Activated T-helper 1 cell treated with anti-CD3 and anti-CD28 coated beads, Interleukin-12 subunit alpha, Interleukin-12 subunit beta, Interleukin-2, Interleukin-4 antibody, amounts not matched to agents 30 ng/mL and 10 ng/mL and 1 ng/mL, durations not matched to agents 14 hours and 24 hours and 36 hours (primary cell): ENCODE data around the gene MRPL54. TPM values are rescaled to one million over a fixed set of nuclear protein-coding genes. Genes with fewer than 3 reads are reported as not detected.
A peak's percentile ranks its signal among the peaks of the same experiment; 100 is the strongest.
"Not testable (repeated sequence)": the region's sequence is repeated elsewhere in the genome, so short reads cannot be mapped to it uniquely, and the experiment has no call there.

ENCODE experiments used
- DNase-seq: peaks from one replicate; pipeline ENCODE4 v3.0.0; 2021; ENCODE audit warnings: low spot score
- H3K27ac Mint-ChIP-seq: one replicate; pipeline ENCODE4 v1.8.0; 2021; ENCODE audit warnings: mild to moderate bottlenecking, mixed read lengths
- H3K27me3 Mint-ChIP-seq: one replicate; pipeline ENCODE4 v1.8.0; 2022; ENCODE audit warnings: mild to moderate bottlenecking, moderate library complexity, mixed read lengths; ENCODE audit not compliant: insufficient read depth
- H3K36me3 Mint-ChIP-seq: one replicate; pipeline ENCODE4 v1.8.0; 2021; ENCODE audit warnings: low read depth, mixed read lengths
- H3K4me1 Mint-ChIP-seq: one replicate; pipeline ENCODE4 v1.8.0; 2021; ENCODE audit warnings: low read depth, mixed read lengths
- H3K4me3 Mint-ChIP-seq: one replicate; pipeline ENCODE4 v1.8.0; 2021; ENCODE audit warnings: mild to moderate bottlenecking, moderate library complexity, mixed read lengths
- H3K9me3 Mint-ChIP-seq: one replicate; pipeline ENCODE4 v1.8.0; 2021; ENCODE audit warnings: mixed read lengths
- intact Hi-C: fragments of 100-400 bp; cut with micrococcal nuclease; formaldehyde crosslinking; loops from one replicate; pipeline ENCODE4 v1.15.1; 2024
- total RNA-seq: library from RNA; stranded (reverse); gene quantifications from 2 replicates; pipeline ENCODE4 v1.2.3, GENCODE V29; 2022

The MRPL54 gene
- total RNA-seq, 1 donor from 2014 or later, result 88.2 TPM

GRCh38 chr19:3750211-3750610 lies 12.3 kb upstream of the MRPL54 start:
- peaks cover 22% of the 10 kb centered on the region for H3K36me3 Mint-ChIP-seq
- intact Hi-C loops, result no loop called here
- H3K4me1 Mint-ChIP-seq, result peaks cover 5% of the 10 kb centered on the region
- H3K9me3 Mint-ChIP-seq, result no peaks in the 10 kb centered on the region
- no peak overlapping the region for H3K27ac Mint-ChIP-seq
- DNase-seq, result no peak
- H3K27me3 Mint-ChIP-seq, result no peaks in the 10 kb centered on the region
- no peak overlapping the region for H3K4me3 Mint-ChIP-seq

DNA sequence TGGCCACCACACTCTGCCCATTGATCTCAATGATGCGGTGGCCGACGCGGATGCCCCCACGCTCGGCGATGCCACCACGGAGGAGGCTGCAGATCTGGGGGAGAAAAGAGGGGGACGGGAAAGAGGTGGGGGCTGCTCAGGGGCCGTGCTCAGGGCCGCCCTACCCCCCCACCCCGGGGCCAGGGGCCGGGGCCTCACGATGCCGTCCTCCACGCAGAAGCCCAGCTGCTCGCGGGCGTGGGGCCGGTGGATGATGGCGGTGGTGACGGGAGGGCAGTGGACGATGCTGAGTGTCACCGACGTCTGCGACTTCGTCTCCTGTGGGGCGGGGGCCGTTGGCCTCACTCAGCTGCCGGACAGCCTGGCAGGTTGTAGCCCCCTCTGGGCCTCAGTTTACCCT lies 11.2 kb upstream of the MRPL54 start:
- intact Hi-C loops, result no loop called here
- Mint-ChIP-seq H3K36me3 (peaks cover 22% of the 10 kb centered on the region), H3K27me3 (no peaks in the 10 kb centered on the region), H3K27ac (no peak overlapping the region), H3K9me3 (no peaks in the 10 kb centered on the region), H3K4me3 (no peak overlapping the region), H3K4me1 (peaks cover 10% of the 10 kb centered on the region)
- no peak for DNase-seq

GRCh38 chr19:3752492-3752891 lies 10.0 kb upstream of the MRPL54 start:
- Mint-ChIP-seq H3K27me3 (no peaks in the 10 kb centered on the region), H3K4me1 (peaks cover 10% of the 10 kb centered on the region), H3K36me3 (peaks cover 22% of the 10 kb centered on the region), H3K9me3 (no peaks in the 10 kb centered on the region), H3K27ac (no peak overlapping the region), H3K4me3 (no peak overlapping the region)
- DNase-seq, result no peak
- intact Hi-C loops, result no loop called here

DNA sequence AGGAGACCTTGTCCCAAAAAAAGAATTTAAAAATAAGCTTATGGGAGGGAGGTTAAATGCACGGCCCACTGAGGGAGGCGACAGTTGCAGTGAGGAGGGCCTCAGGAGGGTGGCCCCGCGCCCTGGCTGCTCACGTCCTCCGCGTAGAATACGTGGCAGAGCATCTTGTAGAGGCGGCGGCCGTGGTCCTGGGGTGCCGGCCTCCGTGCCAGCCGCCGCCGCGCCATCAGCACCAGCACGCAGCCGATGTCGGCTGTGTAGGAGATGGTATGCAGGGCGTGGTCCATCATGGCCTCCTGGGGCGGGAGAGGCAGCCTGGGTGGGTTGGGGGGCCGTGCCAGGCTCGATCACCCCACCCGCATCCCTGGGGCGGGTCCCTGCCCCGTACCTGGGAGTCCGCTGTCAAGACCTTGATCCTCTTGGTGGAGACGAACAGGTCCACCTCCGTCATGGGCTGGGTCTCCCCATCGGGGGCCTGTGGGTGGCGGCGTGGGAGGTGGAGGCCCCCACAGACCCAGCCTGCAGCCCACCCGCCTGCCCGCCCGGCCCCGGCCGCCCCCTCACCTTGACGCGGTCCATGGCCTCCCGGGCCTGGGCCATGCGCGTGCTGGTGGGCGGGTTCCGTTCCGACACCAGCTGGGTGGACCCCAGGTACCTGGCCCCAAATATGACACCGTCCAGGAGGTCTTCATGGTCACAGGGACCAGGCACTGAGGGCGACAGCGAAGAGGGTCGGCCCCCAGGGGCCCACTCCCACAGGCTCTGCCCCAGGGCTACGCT lies 8.7 kb upstream of the MRPL54 start:
- H3K4me1 Mint-ChIP-seq, result peaks cover 10% of the 10 kb centered on the region
- no peak for DNase-seq
- H3K9me3 Mint-ChIP-seq, result no peaks in the 10 kb centered on the region
- intact Hi-C loops, result no loop called here
- peaks cover 22% of the 10 kb centered on the region for H3K36me3 Mint-ChIP-seq
- H3K27ac Mint-ChIP-seq, result no peak overlapping the region
- no peak overlapping the region for H3K4me3 Mint-ChIP-seq
- no peaks in the 10 kb centered on the region for H3K27me3 Mint-ChIP-seq

DNA sequence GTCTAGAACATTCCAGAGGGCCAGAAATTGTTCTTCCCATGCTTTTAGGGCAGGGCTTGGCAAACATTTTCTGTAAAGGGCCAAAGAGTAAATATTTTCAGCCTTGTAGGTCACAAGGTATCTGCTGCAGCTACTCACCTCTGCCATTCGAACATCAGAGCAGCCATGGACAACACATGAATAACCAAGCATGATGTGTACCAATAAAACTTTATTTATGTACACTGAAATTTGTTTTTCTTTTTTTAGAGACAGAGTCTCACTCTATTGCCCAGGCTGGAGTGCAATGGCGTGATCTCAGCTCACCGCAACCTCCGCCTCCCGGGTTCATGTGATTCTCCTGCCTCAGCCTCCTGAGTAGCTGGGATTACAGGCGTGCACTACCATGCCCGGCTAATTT lies 4.8 kb upstream of the MRPL54 start:
- DNase-seq, H3K4me3 Mint-ChIP-seq, intact Hi-C loops, H3K27ac Mint-ChIP-seq, H3K27me3 Mint-ChIP-seq, H3K9me3 Mint-ChIP-seq: not testable (repeated sequence)
- Mint-ChIP-seq H3K4me1 (peaks cover 21% of the 10 kb centered on the region), H3K36me3 (peaks cover 13% of the 10 kb centered on the region)

DNA sequence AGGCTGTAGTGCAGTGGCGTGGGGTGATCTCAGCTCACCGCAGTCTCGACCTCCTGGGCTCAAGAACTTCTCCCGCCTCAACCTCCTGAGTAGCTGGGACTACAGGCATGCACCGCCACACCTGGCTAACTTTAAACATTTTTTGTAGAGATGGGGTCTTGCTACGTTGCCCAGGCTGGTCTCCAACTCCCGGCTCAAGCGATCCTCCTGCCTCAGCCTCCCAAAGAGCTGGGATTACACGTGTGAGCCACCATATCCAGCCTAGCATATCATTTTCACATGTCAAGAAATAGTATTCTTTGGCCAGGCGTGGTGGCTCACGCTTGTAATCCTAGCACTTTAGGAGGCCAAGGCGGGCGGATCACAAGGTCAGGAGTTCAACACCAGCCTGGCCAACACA lies 4.2 kb upstream of the MRPL54 start:
- H3K27ac Mint-ChIP-seq, H3K27me3 Mint-ChIP-seq, H3K9me3 Mint-ChIP-seq, intact Hi-C loops, H3K4me3 Mint-ChIP-seq, DNase-seq: not testable (repeated sequence)
- H3K4me1 Mint-ChIP-seq, result peaks cover 27% of the 10 kb centered on the region
- H3K36me3 Mint-ChIP-seq, result peaks cover 16% of the 10 kb centered on the region

DNA sequence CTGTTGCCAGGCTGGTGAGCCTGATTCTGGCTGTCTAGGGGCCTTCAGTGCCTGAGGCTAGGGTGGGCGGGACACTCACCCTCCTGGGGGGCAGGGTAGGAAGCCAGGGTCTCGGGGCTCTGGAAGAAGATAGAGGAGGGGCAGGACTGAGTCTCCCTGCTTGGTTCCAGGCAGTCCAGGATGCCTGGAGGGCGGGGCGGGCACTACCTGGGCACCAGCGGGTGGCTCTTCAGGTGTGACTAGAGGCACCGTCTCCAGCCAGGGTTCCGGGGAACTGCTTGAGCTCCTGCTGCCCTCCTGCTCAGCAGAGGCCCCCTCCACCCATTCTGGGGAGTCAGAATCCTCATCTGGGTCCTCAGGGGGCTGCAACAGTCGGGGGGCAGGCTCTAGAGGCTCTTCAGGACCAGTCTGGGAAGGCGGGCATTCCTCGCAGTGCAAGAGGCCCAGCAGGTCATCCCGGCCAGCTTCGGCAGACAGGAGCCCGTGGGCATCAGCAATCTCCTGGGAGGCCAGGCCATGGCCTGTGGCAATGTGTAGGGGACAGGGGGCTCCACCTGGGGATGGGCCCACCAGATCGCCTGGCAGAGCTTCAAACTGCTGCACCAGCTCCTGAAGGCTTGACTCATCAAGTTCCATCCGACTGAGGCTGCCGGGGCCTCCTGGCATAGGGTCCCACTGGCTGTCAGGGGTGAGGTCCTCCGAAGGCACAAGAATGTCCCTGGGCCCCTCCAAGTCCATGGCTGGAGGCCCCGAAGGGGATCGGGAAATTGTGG lies 2.8 kb upstream of the MRPL54 start:
- Mint-ChIP-seq H3K9me3 (no peaks in the 10 kb centered on the region), H3K27ac (no peak overlapping the region), H3K4me1 (peaks cover 28% of the 10 kb centered on the region), H3K36me3 (peaks cover 15% of the 10 kb centered on the region), H3K4me3 (peak overlapping the region; percentile 100), H3K27me3 (peaks cover 2% of the 10 kb centered on the region)
- intact Hi-C loops, result loop anchor here (2.0 to 5.0 kb wide), 4 partner anchors 202 to 963 kb away; partner anchors contain the start of genes DAPK3, DPP9, MFSD12 and MPND
- DNase-seq, result no peak

DNA sequence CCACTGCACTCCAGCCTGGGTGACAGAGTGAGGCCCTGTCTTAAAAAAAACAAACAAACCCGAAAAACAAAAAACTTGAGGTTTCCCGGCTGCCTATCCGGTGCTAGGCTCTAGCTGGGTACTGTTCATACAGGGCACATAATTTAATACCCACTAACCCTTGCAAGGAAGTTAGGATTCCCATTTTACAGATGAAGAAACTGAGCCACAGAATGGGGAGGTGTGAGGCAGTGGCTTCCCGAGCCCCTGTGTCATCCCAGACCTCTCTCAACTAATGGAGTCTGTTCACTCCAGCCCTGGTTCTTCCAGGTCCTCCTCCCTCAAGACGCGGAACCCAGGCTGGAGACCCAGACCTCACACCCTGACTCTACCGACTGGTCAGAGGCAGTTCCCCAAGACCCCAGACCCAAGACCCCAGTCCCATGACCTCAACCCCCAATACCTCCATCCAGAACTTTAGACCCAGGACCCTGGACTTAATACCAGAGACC lies 1.6 kb upstream of the MRPL54 start:
- intact Hi-C loops, result loop anchor here (1.0 to 5.0 kb wide), 6 partner anchors 37 to 961 kb away; partner anchors contain the start of genes DAPK3, DPP9, MFSD12 and MPND
- Mint-ChIP-seq H3K4me3 (peak overlapping the region; percentile 100), H3K4me1 (peaks cover 20% of the 10 kb centered on the region), H3K27me3 (peaks cover 2% of the 10 kb centered on the region), H3K9me3 (no peaks in the 10 kb centered on the region), H3K27ac (peak overlapping the region; percentile 98), H3K36me3 (peaks cover 9% of the 10 kb centered on the region)
- DNase-seq, result no peak

DNA sequence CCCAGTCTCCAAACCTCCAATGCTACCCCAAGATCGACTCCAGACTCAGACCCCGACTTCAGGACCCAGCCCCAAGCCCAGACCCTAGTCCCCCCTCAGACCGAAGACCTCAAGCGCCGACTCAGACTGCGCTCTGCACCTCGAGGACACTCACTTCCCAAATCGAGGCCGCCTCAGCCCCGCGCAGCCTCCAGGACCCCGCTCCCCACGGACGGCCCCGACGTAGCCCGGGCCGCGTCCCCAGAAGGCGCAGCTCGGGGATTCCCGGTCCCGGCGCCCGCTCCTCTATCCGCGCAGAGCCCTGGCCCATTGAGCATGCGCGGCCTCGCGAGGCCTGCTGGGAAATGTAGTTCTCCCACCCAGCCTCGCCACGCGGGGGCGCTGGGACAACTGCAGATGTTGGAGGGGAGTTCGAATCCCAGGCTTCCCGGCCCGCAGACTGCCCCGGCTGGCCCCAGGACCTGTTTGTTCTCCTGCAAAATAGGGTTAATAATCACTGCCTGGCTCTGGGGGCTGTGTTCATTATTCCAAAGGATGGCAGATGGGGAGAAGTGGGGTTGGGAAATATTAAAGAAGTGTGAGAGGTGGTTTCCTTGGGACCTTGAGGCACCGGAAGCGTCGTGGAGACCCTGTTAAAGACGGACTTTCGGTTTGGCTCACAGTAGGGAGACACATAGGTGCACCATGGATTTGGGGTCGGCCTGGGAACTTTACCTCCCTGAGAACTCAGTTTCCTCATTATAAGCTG lies 926 bp upstream of the MRPL54 start, which contains the start of gene APBA3:
APBA3 (minus strand) TSS at position 311 of the 748 bp plus-strand sequence. CDS start 1,428 bp downstream, outside the sequence.
- H3K27me3 Mint-ChIP-seq, result peaks cover 2% of the 10 kb centered on the region
- H3K9me3 Mint-ChIP-seq, result no peaks in the 10 kb centered on the region
- intact Hi-C loops, result loop anchor here (1.0 to 5.0 kb wide), 13 partner anchors 37 to 977 kb away; partner anchors contain the start of genes ANKRD24, DAPK3, DPP9 and EEF2
- peaks cover 23% of the 10 kb centered on the region for H3K4me1 Mint-ChIP-seq
- DNase-seq, result peak; percentile 93
- peaks cover 13% of the 10 kb centered on the region for H3K36me3 Mint-ChIP-seq
- H3K27ac Mint-ChIP-seq, result peak within 1 kb of the TSS; percentile 99
- H3K4me3 Mint-ChIP-seq, result peak within 1 kb of the TSS; percentile 100

DNA sequence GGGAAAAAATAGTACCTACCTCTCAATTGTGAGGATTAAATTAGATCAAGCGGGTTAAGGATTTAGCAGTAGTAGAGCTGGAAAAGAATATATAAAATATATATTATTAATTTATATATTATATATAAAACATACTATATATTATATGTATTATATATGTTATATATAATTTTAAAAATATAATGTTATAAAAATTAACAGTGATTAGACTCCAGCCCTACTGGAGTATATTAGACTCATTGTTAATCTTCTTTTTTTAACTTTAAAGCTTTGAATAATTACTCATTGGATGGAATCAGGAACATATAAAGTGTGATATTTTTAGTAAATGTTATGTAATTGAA lies 380 bp upstream of the MRPL54 start:
- no peaks in the 10 kb centered on the region for H3K9me3 Mint-ChIP-seq
- H3K27me3 Mint-ChIP-seq, result peaks cover 2% of the 10 kb centered on the region
- intact Hi-C loops, result loop anchor here (1.0 to 5.0 kb wide), 10 partner anchors 50 to 977 kb away; partner anchors contain the start of genes ANKRD24, DAPK3, DPP9 and EEF2
- peak overlapping the region; percentile 99 for H3K27ac Mint-ChIP-seq
- peaks cover 27% of the 10 kb centered on the region for H3K4me1 Mint-ChIP-seq
- no peak for DNase-seq
- H3K36me3 Mint-ChIP-seq, result peaks cover 16% of the 10 kb centered on the region
- H3K4me3 Mint-ChIP-seq, result peak overlapping the region; percentile 100

GRCh38 chr19:3765121-3765520 lies 2.6 kb downstream of the MRPL54 start:
- Mint-ChIP-seq H3K36me3 (peaks cover 20% of the 10 kb centered on the region), H3K27me3 (peaks cover 2% of the 10 kb centered on the region), H3K4me1 (peaks cover 27% of the 10 kb centered on the region), H3K9me3 (no peaks in the 10 kb centered on the region), H3K27ac (no peak overlapping the region), H3K4me3 (no peak overlapping the region)
- DNase-seq, result no peak
- intact Hi-C loops, result no loop called here

- H3K4me3 Mint-ChIP-seq, H3K27ac Mint-ChIP-seq, H3K9me3 Mint-ChIP-seq, DNase-seq, intact Hi-C loops, H3K27me3 Mint-ChIP-seq: not testable (repeated sequence)
- peaks cover 27% of the 10 kb centered on the region for H3K4me1 Mint-ChIP-seq
- H3K36me3 Mint-ChIP-seq, result peaks cover 20% of the 10 kb centered on the region
Observed at GRCh38 chr19:3765757-3766156, 3.3 kb downstream of the MRPL54 start.
